LNCaP clone FGC (cell line): ENCODE data around the gene MYO10.
A peak's percentile ranks its signal among the peaks of the same experiment; 100 is the strongest.

Experiments
- DNase-seq: peaks from one replicate; pipeline ENCODE4 v3.0.0-alpha.2; 2011; ENCODE audit warnings: low read depth
- H3K4me3 ChIP-seq: 2 replicates; pipeline ENCODE4 v1.5.1; 2011; ENCODE audit warnings: mild to moderate bottlenecking, low read depth, low read length, control low read depth
- CTCF ChIP-seq: IDR thresholded peaks from 2 replicates; pipeline ENCODE4 v1.5.1; 2012; ENCODE audit warnings: mild to moderate bottlenecking; ENCODE audit not compliant: control insufficient read depth, insufficient read depth; ENCODE audit errors: extremely low read depth

MYO10 gene

GRCh38 chr5:16943846-16944678, 8.0 kb upstream of the MYO10 start:
- no peak for DNase-seq
- no peak overlapping the region for H3K4me3 ChIP-seq
- TF ChIP-seq CTCF = no peak

- no peak for DNase-seq
- H3K4me3 ChIP-seq = no peak overlapping the region; the same call in 1 of the 2 replicates
- TF ChIP-seq CTCF = no peak
Observed at GRCh38 chr5:16937503-16938161, 1.5 kb upstream of the MYO10 start.

DNA sequence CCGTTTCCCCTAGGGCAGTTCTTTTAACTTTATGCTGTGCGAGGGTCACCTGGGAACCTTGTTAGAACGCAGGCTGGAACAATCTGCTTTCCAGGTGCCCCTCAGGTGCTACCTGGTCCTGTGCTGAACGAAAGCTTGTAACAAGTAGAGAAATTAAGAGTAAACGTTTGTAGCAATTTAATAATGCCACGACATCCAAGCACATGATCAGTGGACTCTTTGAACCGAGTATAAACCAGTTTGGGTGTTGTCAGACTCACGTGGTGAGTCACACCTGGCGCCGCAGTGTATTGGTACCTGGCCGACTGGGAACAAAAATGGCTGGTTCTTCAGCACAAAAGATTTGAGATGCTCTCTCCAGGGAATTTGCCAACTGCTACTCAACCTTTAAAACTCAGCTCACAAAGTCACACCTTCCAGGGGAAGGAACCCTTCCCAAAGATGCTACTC, 926 bp upstream of the MYO10 start:
- H3K4me3 ChIP-seq = peak overlapping the region; percentile 87
- no peak for TF ChIP-seq CTCF
- no peak for DNase-seq

DNA sequence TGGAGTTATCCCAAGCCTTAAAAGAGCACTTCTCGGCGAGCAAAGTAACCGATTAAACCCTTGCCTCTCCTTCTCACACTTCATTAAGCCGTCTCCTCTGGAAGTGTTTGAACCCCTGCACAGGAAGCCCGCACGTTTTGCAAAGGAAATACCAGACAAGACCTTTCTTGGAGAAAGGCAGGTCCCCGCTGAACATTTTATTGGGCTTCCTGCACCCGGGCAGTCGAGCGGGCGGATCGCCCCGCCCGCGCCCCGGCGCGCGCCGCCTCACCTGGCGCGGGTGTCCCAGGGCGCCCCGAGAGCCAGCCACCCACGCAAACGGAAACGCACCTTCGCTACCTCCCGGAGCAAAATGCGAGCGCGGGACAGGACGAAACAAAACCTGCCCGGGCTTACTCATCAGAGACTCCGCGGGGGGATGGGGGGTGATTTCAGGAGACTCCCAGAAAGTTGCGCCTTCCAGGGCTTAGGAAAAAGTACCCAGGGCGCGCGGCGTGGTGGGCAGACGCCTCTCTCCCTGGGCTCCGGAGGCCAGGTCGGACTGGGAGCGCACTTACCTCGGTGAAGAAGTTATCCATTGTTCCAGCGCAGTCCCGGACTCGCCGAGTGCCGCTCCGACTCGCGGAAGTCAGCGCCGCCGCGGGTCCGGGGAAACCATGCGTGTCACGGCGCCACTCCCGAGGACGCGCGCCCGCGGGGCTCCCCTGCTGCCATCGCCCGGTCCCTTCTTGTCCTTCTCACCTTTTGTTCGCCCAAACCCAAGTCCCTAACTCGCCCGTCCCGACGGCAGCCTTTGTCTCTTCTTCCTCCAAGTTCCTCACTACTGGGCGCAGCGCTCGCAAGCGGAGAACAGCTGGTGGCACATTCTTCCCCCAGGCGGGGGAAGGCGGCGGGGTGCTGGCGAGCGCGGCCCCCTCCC, 598 bp downstream of the MYO10 start:
- H3K4me3 ChIP-seq = peak overlapping the region; percentile 87
- TF ChIP-seq CTCF = no peak
- no peak for DNase-seq

DNA sequence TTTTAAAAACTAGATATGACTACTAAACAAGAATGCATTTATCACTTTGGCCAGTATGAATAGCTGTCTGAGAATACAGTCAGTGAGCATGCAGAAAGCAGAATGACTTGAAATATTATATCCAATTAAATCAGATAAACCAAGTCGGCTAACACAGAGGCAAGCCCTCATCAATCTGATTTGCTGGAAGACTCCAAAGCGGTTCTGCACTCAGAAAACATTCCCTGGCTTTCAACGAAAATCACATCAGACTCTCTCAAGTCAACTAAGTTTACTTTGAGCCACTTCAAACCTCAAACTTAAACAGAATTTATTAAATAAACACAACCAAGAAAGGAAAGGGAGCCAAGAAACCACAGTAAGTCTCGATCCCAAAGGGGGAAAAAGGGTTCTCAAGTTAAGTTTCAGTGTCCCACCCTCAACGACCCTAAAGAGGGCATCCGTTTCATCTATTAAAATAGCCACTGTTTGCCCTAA, 1.4 kb downstream of the MYO10 start:
- peak overlapping the region; percentile 87 for H3K4me3 ChIP-seq
- no peak for DNase-seq
- TF ChIP-seq CTCF = no peak

GRCh38 chr5:16934123-16934522, 2.0 kb downstream of the MYO10 start:
- TF ChIP-seq CTCF = peak; percentile 46
- DNase-seq = no peak
- no peak overlapping the region for H3K4me3 ChIP-seq
